Mammary epithelial cell (primary cell): ENCODE data around the gene SIGLEC7.

ENCODE experiments used
- EZH2 ChIP-seq: IDR thresholded peaks from 2 replicates; pipeline ENCODE4 v1.6.1; 2012; ENCODE audit warnings: low read length, inconsistent platforms, borderline replicate concordance
- TF ChIP-seq, protein P1 (sequence below), 2 donors: IDR thresholded peaks in 1 of 2; conservative IDR thresholded peaks in 1 of 2; 2 replicates each; pipeline ENCODE4 v1.5.1; 2011 to 2012; ENCODE audit warnings: inconsistent platforms in 2 of 2, low read length in 2 of 2, mild to moderate bottlenecking in 2 of 2, control low read depth in 1 of 2, low read depth in 1 of 2; ENCODE audit not compliant: insufficient read depth in 1 of 2; ENCODE audit errors: extremely low read depth in 1 of 2

DNA sequence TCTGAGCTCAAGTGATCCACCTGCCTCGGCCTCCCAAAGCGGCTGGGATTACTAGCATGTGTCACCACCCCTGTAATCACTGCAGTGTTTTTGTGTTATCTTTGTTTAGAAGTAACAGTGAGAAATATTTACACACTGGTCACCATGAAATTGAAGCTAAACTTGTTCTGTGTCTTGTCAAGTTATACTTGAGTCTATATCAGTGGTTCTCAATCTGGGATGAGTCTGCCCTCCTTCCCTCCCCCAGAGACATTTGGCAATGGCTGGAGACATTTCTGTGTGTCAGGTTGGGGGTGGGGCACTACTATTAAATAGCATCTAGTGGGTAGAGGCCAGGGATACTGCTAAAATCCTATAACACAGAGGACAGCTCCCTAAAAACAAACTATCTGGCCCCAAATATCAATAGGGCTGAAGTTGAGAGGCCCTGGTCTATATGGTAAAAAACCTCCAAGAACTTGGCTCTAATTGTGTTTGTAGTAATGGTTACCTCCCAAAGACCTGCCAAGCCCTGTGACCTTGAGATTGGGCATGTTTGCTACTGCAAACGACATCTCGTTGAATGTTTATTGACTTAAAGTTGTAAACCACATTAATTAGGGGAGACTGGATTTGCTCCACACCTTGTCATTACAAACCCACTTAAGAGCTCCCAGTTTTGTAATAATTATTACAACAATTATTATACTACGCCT lies 40.8 kb upstream of the SIGLEC7 start:
- TF ChIP-seq, protein P1, sequence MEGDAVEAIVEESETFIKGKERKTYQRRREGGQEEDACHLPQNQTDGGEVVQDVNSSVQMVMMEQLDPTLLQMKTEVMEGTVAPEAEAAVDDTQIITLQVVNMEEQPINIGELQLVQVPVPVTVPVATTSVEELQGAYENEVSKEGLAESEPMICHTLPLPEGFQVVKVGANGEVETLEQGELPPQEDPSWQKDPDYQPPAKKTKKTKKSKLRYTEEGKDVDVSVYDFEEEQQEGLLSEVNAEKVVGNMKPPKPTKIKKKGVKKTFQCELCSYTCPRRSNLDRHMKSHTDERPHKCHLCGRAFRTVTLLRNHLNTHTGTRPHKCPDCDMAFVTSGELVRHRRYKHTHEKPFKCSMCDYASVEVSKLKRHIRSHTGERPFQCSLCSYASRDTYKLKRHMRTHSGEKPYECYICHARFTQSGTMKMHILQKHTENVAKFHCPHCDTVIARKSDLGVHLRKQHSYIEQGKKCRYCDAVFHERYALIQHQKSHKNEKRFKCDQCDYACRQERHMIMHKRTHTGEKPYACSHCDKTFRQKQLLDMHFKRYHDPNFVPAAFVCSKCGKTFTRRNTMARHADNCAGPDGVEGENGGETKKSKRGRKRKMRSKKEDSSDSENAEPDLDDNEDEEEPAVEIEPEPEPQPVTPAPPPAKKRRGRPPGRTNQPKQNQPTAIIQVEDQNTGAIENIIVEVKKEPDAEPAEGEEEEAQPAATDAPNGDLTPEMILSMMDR (conservative IDR thresholded peaks at IDR 0.05 in 1 of 2, IDR thresholded peaks at IDR 0.05 in 1 of 2; ENCODE audit: extremely low read depth in 1 of 2, insufficient read depth in 1 of 2, low read depth in 1 of 2, low read length in 2 of 2), result no peak
- no peak for TF ChIP-seq EZH2
